IMR-90 (cell line): ENCODE results near the gene CMSS1. TPM values are rescaled to one million over a fixed set of nuclear protein-coding genes. Genes with fewer than 3 reads are reported as not detected.

Experiments
- ATAC-seq: fragments of 200-7000 bp; cut with Tn5 transposase; 2 replicates; pipeline ENCODE4 v1.9.1; 2020; ENCODE audit warnings: low read depth, mild to moderate bottlenecking, moderate library complexity
- BruUV-seq: library from RNA; stranded (reverse); fragments of 400-500 nt; replicated peaks from 2 replicates; lab custom pipeline; 2021; lab: Mats Ljungman, UMichigan
- CTCF ChIA-PET: fragments of 300-600 bp; formaldehyde crosslinking; extraction: SDS; loops from one replicate; lab custom pipeline; 2021; ENCODE audit warnings: antibody characterized with exemption; lab: Yijun Ruan, JAX
- POLR2A ChIA-PET: fragments of 300-600 bp; sonication (Branson Sonifier 250); formaldehyde crosslinking; loops from one replicate; lab custom pipeline; 2022; ENCODE audit warnings: antibody characterized with exemption; ENCODE audit not compliant: unreplicated experiment; lab: Charles Lee
- DNase-seq: peaks from one replicate; pipeline ENCODE4 v3.0.0; 2013
- H2AFZ ChIP-seq: replicated peaks from 2 replicates; pipeline ENCODE3; 2013; ENCODE audit warnings: low read length, mild to moderate bottlenecking; ENCODE audit not compliant: poor library complexity
- H2AK5ac ChIP-seq: 2 replicates; pipeline ENCODE4 v1.6.1; 2013; ENCODE audit warnings: low read depth, low read length, inconsistent platforms
- H2AK9ac ChIP-seq: replicated peaks from 2 replicates; pipeline ENCODE3; 2013; ENCODE audit warnings: mild to moderate bottlenecking, low read depth, low read length, moderate library complexity; ENCODE audit not compliant: poor library complexity
- H2BK120ac ChIP-seq: 2 replicates; pipeline ENCODE4 v1.6.1; 2013; ENCODE audit warnings: low read depth, low read length, inconsistent platforms
- H2BK15ac ChIP-seq: 3 replicates; pipeline ENCODE4 v1.6.1; 2013; ENCODE audit warnings: low read depth, low read length, inconsistent platforms
- H2BK20ac ChIP-seq: 2 replicates; pipeline ENCODE4 v1.6.1; 2013; ENCODE audit warnings: low read depth, mild to moderate bottlenecking, inconsistent platforms, low read length, moderate library complexity
- H2BK5ac ChIP-seq: 2 replicates; pipeline ENCODE4 v1.6.1; 2013; ENCODE audit warnings: mild to moderate bottlenecking, low read depth, low read length, inconsistent platforms; ENCODE audit not compliant: poor library complexity, severe bottlenecking
- H3K14ac ChIP-seq: replicated peaks from 2 replicates; pipeline ENCODE4 v1.6.1; 2013; ENCODE audit warnings: low read depth, low read length, inconsistent platforms
- H3K18ac ChIP-seq: 2 replicates; pipeline ENCODE4 v1.6.1; 2013; ENCODE audit warnings: low read depth, low read length, control low read depth
- H3K23ac ChIP-seq: 2 replicates; pipeline ENCODE4 v1.6.1; 2013; ENCODE audit warnings: low read depth, low read length, inconsistent platforms
- H3K27ac ChIP-seq: 2 replicates; pipeline ENCODE4 v1.5.1; 2013; ENCODE audit warnings: mild to moderate bottlenecking, control low read depth, low read length; ENCODE audit not compliant: insufficient read depth
- H3K27me3 ChIP-seq: 2 replicates; pipeline ENCODE4 v1.6.1; 2013; ENCODE audit warnings: low read length; ENCODE audit not compliant: control insufficient read depth, insufficient read depth
- H3K36me3 ChIP-seq: 2 replicates; pipeline ENCODE4 v1.6.1; 2013; ENCODE audit warnings: low read length, mixed read lengths; ENCODE audit not compliant: control insufficient read depth, insufficient read depth
- H3K4ac ChIP-seq: 2 replicates; pipeline ENCODE4 v1.6.1; 2013; ENCODE audit warnings: low read depth, low read length, inconsistent platforms
- H3K4me1 ChIP-seq: 2 replicates; pipeline ENCODE4 v1.6.1; 2013; ENCODE audit warnings: low read length, mixed read lengths; ENCODE audit not compliant: control insufficient read depth, insufficient read depth
- H3K4me2 ChIP-seq: 2 replicates; pipeline ENCODE4 v1.6.1; 2013; ENCODE audit warnings: low read depth, mild to moderate bottlenecking, control low read depth, low read length, moderate library complexity
- H3K4me3 ChIP-seq: 2 replicates; pipeline ENCODE4 v1.5.1; 2013; ENCODE audit warnings: low read depth, mild to moderate bottlenecking, control low read depth, low read length, moderate library complexity; ENCODE audit not compliant: insufficient read depth
- H3K56ac ChIP-seq: 2 replicates; pipeline ENCODE4 v1.6.1; 2013; ENCODE audit warnings: low read length, inconsistent platforms; ENCODE audit not compliant: insufficient read depth; ENCODE audit errors: extremely low read depth
- H3K79me1 ChIP-seq, 2 experiments: 2 replicates each; pipeline ENCODE4 v1.6.1; 2013; ENCODE audit warnings: low read length in 2 of 2, inconsistent platforms in 1 of 2, low read depth in 1 of 2
- H3K9ac ChIP-seq: 2 replicates; pipeline ENCODE4 v1.6.1; 2013; ENCODE audit warnings: low read depth, low read length, control low read depth
- H3K9me1 ChIP-seq: 2 replicates; pipeline ENCODE4 v1.6.1; 2013; ENCODE audit warnings: low read length, inconsistent platforms; ENCODE audit not compliant: insufficient read depth
- H3K9me3 ChIP-seq: 2 replicates; pipeline ENCODE4 v1.6.1; 2013; ENCODE audit warnings: low read length; ENCODE audit not compliant: control insufficient read depth, insufficient read depth
- H4K20me1 ChIP-seq: 2 replicates; pipeline ENCODE4 v1.6.1; 2013; ENCODE audit warnings: low read length, inconsistent platforms; ENCODE audit not compliant: insufficient read depth
- H4K5ac ChIP-seq: 2 replicates; pipeline ENCODE4 v1.6.1; 2013; ENCODE audit warnings: mild to moderate bottlenecking, low read depth, low read length, control low read depth
- H4K8ac ChIP-seq, 2 experiments: 2 replicates each; pipeline ENCODE4 v1.6.1; 2013; ENCODE audit warnings: low read depth in 2 of 2, low read length in 2 of 2, control low read depth in 1 of 2, inconsistent platforms in 1 of 2
- H4K91ac ChIP-seq: 2 replicates; pipeline ENCODE4 v1.6.1; 2013; ENCODE audit warnings: low read depth, low read length, inconsistent platforms; ENCODE audit not compliant: insufficient read depth
- BHLHE40 ChIP-seq: fragments of 150-350 bp; IDR thresholded peaks from 2 replicates; pipeline ENCODE4 v1.6.1; 2016; ENCODE audit warnings: mild to moderate bottlenecking, low read depth, low read length
- CEBPB ChIP-seq: IDR thresholded peaks from 2 replicates; pipeline ENCODE4 v1.6.1; 2012; ENCODE audit warnings: low read depth, low read length, improper control_type of control experiment
- CHD1 ChIP-seq: IDR thresholded peaks from 2 replicates; pipeline ENCODE4 v1.6.1; 2012; ENCODE audit warnings: low read depth, low read length, improper control_type of control experiment
- FOS ChIP-seq: fragments of 150-350 bp; IDR thresholded peaks from 2 replicates; pipeline ENCODE4 v1.6.1; 2016; ENCODE audit warnings: low read depth, low read length
- MAFK ChIP-seq: IDR thresholded peaks from 2 replicates; pipeline ENCODE4 v1.6.1; 2012; ENCODE audit warnings: low read depth, low read length, improper control_type of control experiment
- MAZ ChIP-seq: IDR thresholded peaks from 2 replicates; pipeline ENCODE4 v1.6.1; 2012; ENCODE audit warnings: low read depth, mild to moderate bottlenecking, low read length, improper control_type of control experiment, moderate library complexity, borderline replicate concordance
- MXI1 ChIP-seq: IDR thresholded peaks from 2 replicates; pipeline ENCODE4 v1.6.1; 2012; ENCODE audit warnings: low read depth, mild to moderate bottlenecking, low read length, moderate library complexity, borderline replicate concordance
- NFE2L2 ChIP-seq: fragments of 150-350 bp; IDR thresholded peaks from 2 replicates; pipeline ENCODE4 v1.6.1; 2016; ENCODE audit warnings: low read depth, mild to moderate bottlenecking, low read length
- POLR2A ChIP-seq: IDR thresholded peaks from 2 replicates; pipeline ENCODE4 v1.6.1; 2012; ENCODE audit warnings: mild to moderate bottlenecking, low read depth, low read length
- RAD21 ChIP-seq: IDR thresholded peaks from 2 replicates; pipeline ENCODE4 v1.6.1; 2012; ENCODE audit warnings: low read length, improper control_type of control experiment
- SMC3 ChIP-seq: fragments of 150-350 bp; IDR thresholded peaks from 2 replicates; pipeline ENCODE4 v1.6.1; 2016; ENCODE audit warnings: low read depth, mild to moderate bottlenecking, antibody characterized with exemption, low read length, moderate library complexity
- WGBS, 2 experiments: methylation state at CpG; one replicate each; pipeline versions ENCODE4 v1.1.5 to v1.1.7; 2013; ENCODE audit warnings: missing lambda C conversion rate in 2 of 2; ENCODE audit not compliant: insufficient read length in 1 of 2; ENCODE audit errors: extremely low coverage in 2 of 2; 5-methylcytosine and 5-hydroxymethylcytosine counted together
- dilution Hi-C: fragments of 300-500 bp; cut with HindIII; formaldehyde crosslinking; loops from one replicate; pipeline ENCODE4 v1.14.3; 2018; ENCODE audit warnings: low sequenced_read_pairs; ENCODE audit not compliant: unreplicated experiment
- in situ Hi-C: fragments of 300-500 bp; cut with MboI; formaldehyde crosslinking; loops from 3 replicates; pipeline ENCODE4 v1.14.3; 2019; ENCODE audit warnings: low sequenced_read_pairs, inconsistent platforms, mixed read lengths
- intact Hi-C: fragments of 100-400 bp; cut with micrococcal nuclease; formaldehyde crosslinking; loops from 2 replicates; pipeline ENCODE4 v1.10.0; 2022
- polyA plus RNA-seq, 3 experiments: library from polyadenylated mRNA; depleted of rRNA; stranded (reverse); fragments of >200 nt; gene quantifications; 2 replicates each; pipeline ENCODE4 v1.2.3, GENCODE V29; 2012; ENCODE audit warnings: low replicate concordance in 1 of 3
- total RNA-seq: library from RNA; depleted of rRNA; stranded (reverse); fragments of >200 nt; gene quantifications from 2 replicates; pipeline ENCODE4 v1.2.3, GENCODE V29; 2012
- TF ChIP-seq, protein P1 (sequence below): fragments of 150-350 bp; IDR thresholded peaks from 2 replicates; pipeline ENCODE4 v1.6.1; 2017; ENCODE audit warnings: mild to moderate bottlenecking, antibody characterized with exemption, low read length, low read depth
- TF ChIP-seq, protein P2 (sequence below): fragments of 150-350 bp; IDR thresholded peaks from 2 replicates; pipeline ENCODE4 v1.6.1; 2016; ENCODE audit warnings: low read depth, mild to moderate bottlenecking, low read length, moderate library complexity, borderline replicate concordance
- TF ChIP-seq, protein P3 (sequence below): conservative IDR thresholded peaks from 2 replicates; pipeline ENCODE4 v1.5.1; 2012; ENCODE audit warnings: mild to moderate bottlenecking, low read depth, low read length, improper control_type of control experiment

Gene CMSS1
- total and polyA plus RNA-seq, 2 of the 4 experiments (the other 2 are of a cell fraction): 12.5 to 13.6 TPM

DNA sequence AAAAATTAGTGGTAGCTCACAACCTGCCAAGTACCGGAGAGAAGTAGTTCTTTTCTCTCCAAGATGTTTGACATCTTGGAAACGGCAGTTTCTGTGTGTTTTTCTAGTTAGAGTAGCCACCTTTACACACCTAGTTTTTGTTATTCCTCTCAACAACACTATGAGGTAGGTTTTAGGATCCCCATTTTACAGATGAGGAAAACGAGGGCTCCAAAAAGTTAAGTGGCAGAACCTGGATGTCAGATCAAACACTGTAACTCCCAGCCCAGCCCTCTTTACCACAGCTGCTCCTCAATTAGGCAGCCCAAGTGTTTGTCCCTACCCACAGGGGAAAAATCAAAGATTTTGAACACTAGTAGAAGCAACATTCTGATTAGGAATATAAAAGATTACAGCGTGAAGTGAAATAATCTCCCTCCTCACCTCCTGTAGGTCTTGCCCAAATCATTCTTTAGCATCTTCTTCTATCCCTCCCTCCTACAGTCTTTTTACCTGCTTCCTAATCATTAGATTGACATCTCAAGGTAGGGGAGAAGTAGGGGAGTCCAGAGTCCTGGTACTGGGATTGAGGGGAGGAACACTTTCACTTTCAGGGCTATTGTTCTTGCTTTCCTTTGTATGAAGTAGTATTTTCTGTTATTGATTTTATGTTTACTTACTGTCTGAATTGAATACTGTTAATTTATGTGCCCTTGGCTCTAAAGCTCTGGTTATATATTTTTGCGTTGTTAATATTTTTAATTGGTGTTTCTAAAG lies 142.6 kb downstream of the CMSS1 start:
- Histone ChIP-seq H2AFZ (no peak overlapping the region), H3K27ac (no peak overlapping the region), H2BK5ac (peak overlapping the region; percentile 21), H3K4ac (peak overlapping the region; percentile 65; the same call in 1 of the 2 replicates), H3K4me1 (peaks cover 10% of the 10 kb centered on the region), H3K4me2 (peak overlapping the region; percentile 79), H4K20me1 (no peaks in the 10 kb centered on the region), H3K14ac (no peak overlapping the region; the same call in 1 of the 2 replicates), H3K18ac (peak overlapping the region; percentile 92), H3K36me3 (no peaks in the 10 kb centered on the region), H4K91ac (peak overlapping the region; percentile 26; the same call in 1 of the 2 replicates), H3K27me3 (no peaks in the 10 kb centered on the region), H3K56ac (no peak overlapping the region), H3K9me1 (peaks cover 9% of the 10 kb centered on the region), H4K8ac (peak overlapping the region; percentile 29 to 64; a peak in 3 of 4 replicates), H3K79me1 (peaks cover 17 to 19% of the 10 kb centered on the region in 2 experiments), H2AK9ac (no peak overlapping the region), H2AK5ac (no peak overlapping the region), H3K9ac (no peak overlapping the region), H3K4me3 (no peak overlapping the region), H3K23ac (0 out of 2 replicates have a peak overlapping the region, but pooled peaks have one; percentile 52), H2BK120ac (peak overlapping the region; percentile 75; the same call in 1 of the 2 replicates), H2BK20ac (peak overlapping the region; percentile 72; the same call in 1 of the 2 replicates), H2BK15ac (peak overlapping the region; percentile 28; the same call in 2 of the 3 replicates), H4K5ac (peak overlapping the region; percentile 19; the same call in 1 of the 2 replicates), H3K9me3 (no peaks in the 10 kb centered on the region)
- ATAC-seq: no peak
- BruUV-seq: no TSS peak
- dilution Hi-C loops: no loop called here
- in situ Hi-C loops: loop anchor here (25.0 kb wide), 1 partner anchor 102 kb away; no protein-coding TSS in a partner anchor
- WGBS, 2 experiments: 0% methylated on average over 1 of the region's 5 CpGs; no CpG with 5 or more reads in 1 of the 2 experiments
- intact Hi-C loops: no loop called here
- ChIA-PET CTCF (interaction anchor here (0.6 kb wide), 1 partner anchor 17 kb away, joined by 3 read pairs; no protein-coding TSS in a partner anchor), POLR2A (no interaction called here)
- no peak for DNase-seq
- TF ChIP-seq, protein P1, sequence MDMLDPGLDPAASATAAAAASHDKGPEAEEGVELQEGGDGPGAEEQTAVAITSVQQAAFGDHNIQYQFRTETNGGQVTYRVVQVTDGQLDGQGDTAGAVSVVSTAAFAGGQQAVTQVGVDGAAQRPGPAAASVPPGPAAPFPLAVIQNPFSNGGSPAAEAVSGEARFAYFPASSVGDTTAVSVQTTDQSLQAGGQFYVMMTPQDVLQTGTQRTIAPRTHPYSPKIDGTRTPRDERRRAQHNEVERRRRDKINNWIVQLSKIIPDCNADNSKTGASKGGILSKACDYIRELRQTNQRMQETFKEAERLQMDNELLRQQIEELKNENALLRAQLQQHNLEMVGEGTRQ: no peak
- TF ChIP-seq RAD21 (no peak), FOS (no peak), MXI1 (no peak), POLR2A (no peak), MAZ (no peak), SMC3 (no peak), BHLHE40 (no peak), NFE2L2 (no peak), CHD1 (no peak), MAFK (no peak), CEBPB (no peak)
- TF ChIP-seq, protein P2, sequence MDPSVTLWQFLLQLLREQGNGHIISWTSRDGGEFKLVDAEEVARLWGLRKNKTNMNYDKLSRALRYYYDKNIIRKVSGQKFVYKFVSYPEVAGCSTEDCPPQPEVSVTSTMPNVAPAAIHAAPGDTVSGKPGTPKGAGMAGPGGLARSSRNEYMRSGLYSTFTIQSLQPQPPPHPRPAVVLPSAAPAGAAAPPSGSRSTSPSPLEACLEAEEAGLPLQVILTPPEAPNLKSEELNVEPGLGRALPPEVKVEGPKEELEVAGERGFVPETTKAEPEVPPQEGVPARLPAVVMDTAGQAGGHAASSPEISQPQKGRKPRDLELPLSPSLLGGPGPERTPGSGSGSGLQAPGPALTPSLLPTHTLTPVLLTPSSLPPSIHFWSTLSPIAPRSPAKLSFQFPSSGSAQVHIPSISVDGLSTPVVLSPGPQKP: no peak
- TF ChIP-seq, protein P3, sequence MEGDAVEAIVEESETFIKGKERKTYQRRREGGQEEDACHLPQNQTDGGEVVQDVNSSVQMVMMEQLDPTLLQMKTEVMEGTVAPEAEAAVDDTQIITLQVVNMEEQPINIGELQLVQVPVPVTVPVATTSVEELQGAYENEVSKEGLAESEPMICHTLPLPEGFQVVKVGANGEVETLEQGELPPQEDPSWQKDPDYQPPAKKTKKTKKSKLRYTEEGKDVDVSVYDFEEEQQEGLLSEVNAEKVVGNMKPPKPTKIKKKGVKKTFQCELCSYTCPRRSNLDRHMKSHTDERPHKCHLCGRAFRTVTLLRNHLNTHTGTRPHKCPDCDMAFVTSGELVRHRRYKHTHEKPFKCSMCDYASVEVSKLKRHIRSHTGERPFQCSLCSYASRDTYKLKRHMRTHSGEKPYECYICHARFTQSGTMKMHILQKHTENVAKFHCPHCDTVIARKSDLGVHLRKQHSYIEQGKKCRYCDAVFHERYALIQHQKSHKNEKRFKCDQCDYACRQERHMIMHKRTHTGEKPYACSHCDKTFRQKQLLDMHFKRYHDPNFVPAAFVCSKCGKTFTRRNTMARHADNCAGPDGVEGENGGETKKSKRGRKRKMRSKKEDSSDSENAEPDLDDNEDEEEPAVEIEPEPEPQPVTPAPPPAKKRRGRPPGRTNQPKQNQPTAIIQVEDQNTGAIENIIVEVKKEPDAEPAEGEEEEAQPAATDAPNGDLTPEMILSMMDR: no peak
